Measurements from ENCODE around the gene FBXO7. TPM values are rescaled to one million over a fixed set of nuclear protein-coding genes. Genes with fewer than 3 reads are reported as not detected.

FBXO7 gene
- total RNA-seq, 1 experiment from 2014 or later: 47.8 TPM

GRCh38 chr22:32486656-32487390, 12.2 kb downstream of the FBXO7 start:
- Histone ChIP-seq H2BK12ac (ENCODE audit: insufficient read length, low read depth, low read length) (no peak overlapping the region), H3K79me2 (ENCODE audit: insufficient read depth, low read length) (peaks cover 2% of the 10 kb centered on the region; the same call in 1 of the 2 replicates)
- no peak overlapping the region for H3K27ac Mint-ChIP-seq

More at GRCh38 chr22:32486656-32487390, 12.2 kb downstream of the FBXO7 start:
- TF ChIP-seq, protein P1, sequence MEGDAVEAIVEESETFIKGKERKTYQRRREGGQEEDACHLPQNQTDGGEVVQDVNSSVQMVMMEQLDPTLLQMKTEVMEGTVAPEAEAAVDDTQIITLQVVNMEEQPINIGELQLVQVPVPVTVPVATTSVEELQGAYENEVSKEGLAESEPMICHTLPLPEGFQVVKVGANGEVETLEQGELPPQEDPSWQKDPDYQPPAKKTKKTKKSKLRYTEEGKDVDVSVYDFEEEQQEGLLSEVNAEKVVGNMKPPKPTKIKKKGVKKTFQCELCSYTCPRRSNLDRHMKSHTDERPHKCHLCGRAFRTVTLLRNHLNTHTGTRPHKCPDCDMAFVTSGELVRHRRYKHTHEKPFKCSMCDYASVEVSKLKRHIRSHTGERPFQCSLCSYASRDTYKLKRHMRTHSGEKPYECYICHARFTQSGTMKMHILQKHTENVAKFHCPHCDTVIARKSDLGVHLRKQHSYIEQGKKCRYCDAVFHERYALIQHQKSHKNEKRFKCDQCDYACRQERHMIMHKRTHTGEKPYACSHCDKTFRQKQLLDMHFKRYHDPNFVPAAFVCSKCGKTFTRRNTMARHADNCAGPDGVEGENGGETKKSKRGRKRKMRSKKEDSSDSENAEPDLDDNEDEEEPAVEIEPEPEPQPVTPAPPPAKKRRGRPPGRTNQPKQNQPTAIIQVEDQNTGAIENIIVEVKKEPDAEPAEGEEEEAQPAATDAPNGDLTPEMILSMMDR (conservative IDR thresholded peaks at IDR 0.05): no peak
- H2BK5ac ChIP-seq (ENCODE audit: insufficient read length, low read length): no peak overlapping the region
- H3K27me3 ChIP-seq (ENCODE audit: insufficient read depth, low read length): no peaks in the 10 kb centered on the region
- no peak overlapping the region for H3K9ac ChIP-seq (ENCODE audit: extremely low read depth, insufficient read length, low read length)
- no peak overlapping the region for H3K4me2 ChIP-seq (ENCODE audit: insufficient read depth, insufficient read length, low read length)
- no peak overlapping the region for H3K4ac ChIP-seq (ENCODE audit: low read depth, low read length)
- H3K56ac ChIP-seq (ENCODE audit: insufficient read length, low read depth, low read length): no peak overlapping the region
- DNase-seq: no peak
- no peaks in the 10 kb centered on the region for H3K79me1 ChIP-seq (ENCODE audit: insufficient read depth, low read depth, low read length, poor library complexity, severe bottlenecking)
- no peak overlapping the region for H2BK120ac ChIP-seq (ENCODE audit: low read depth, low read length, poor library complexity, severe bottlenecking)
- H3K4me1 ChIP-seq (ENCODE audit: insufficient read depth, low read length): no peaks in the 10 kb centered on the region
- no peak overlapping the region for H2BK15ac ChIP-seq (ENCODE audit: low read depth, low read length)
- H2BK20ac ChIP-seq (ENCODE audit: low read depth, low read length, poor library complexity, severe bottlenecking): no peak overlapping the region
- H3T11ph ChIP-seq (ENCODE audit: low read length): no peak overlapping the region
- no CpG with 5 or more reads among the region's 3 CpGs for WGBS (ENCODE audit: extremely low coverage, insufficient read length, low lambda C conversion rate)
- Mint-ChIP-seq H3K4me1 (no peaks in the 10 kb centered on the region), H3K4me3 (no peak overlapping the region), H3K36me3 (ENCODE audit: insufficient read depth in 1 of 3, low read depth in 3 of 3) (peaks cover 1 to 34% (median 17%) of the 10 kb centered on the region in 3 experiments; a peak in 5 of 7 replicates), H3K27me3 (ENCODE audit: low read depth) (no peaks in the 10 kb centered on the region), H3K9me3 (no peaks in the 10 kb centered on the region)
- H4K91ac ChIP-seq (ENCODE audit: insufficient read length, low read depth, low read length): no peak overlapping the region
- no peak overlapping the region for H2AFZ ChIP-seq (ENCODE audit: low read length)
- no peak overlapping the region for H2AK5ac ChIP-seq (ENCODE audit: insufficient read length, low read length)
- no peaks in the 10 kb centered on the region for H4K20me1 ChIP-seq (ENCODE audit: control insufficient read depth, insufficient read depth, insufficient read length)
- no peak overlapping the region for H4K8ac ChIP-seq (replicated peaks; ENCODE audit: insufficient read length, low read depth, low read length)
- H3K18ac ChIP-seq (ENCODE audit: insufficient read length, low read depth, low read length): no peak overlapping the region
- no peaks in the 10 kb centered on the region for H3K23me2 ChIP-seq (ENCODE audit: insufficient read length, low read depth, low read length, poor library complexity, severe bottlenecking)
- no peak overlapping the region for H3K27ac ChIP-seq (ENCODE audit: insufficient read length, low read depth, low read length)
- no peak overlapping the region for H4K5ac ChIP-seq (ENCODE audit: insufficient read length, low read depth, low read length)
- H3K9me3 ChIP-seq (ENCODE audit: control insufficient read depth, low read depth, low read length): no peaks in the 10 kb centered on the region
- H3K14ac ChIP-seq (ENCODE audit: insufficient read depth, low read length): no peak overlapping the region
- H3K23ac ChIP-seq (ENCODE audit: insufficient read length, low read depth, low read length): no peak overlapping the region

Measured in H9 (cell line).